Middle frontal gyrus (tissue), 1 donor: ENCODE results near the gene SLC17A3.

Experiments
- DNase-seq: peaks from one replicate; pipeline ENCODE4 v3.0.0-alpha.2; 2015; ENCODE audit warnings: low spot score; ENCODE audit errors: extremely low spot score

The SLC17A3 gene, protein sequence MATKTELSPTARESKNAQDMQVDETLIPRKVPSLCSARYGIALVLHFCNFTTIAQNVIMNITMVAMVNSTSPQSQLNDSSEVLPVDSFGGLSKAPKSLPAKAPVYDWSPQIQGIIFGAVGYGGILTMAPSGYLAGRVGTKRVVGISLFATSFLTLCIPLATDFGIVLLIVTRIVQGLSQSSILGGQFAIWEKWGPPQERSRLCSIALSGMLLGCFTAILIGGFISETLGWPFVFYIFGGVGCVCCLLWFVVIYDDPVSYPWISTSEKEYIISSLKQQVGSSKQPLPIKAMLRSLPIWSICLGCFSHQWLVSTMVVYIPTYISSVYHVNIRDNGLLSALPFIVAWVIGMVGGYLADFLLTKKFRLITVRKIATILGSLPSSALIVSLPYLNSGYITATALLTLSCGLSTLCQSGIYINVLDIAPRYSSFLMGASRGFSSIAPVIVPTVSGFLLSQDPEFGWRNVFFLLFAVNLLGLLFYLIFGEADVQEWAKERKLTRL

DNA sequence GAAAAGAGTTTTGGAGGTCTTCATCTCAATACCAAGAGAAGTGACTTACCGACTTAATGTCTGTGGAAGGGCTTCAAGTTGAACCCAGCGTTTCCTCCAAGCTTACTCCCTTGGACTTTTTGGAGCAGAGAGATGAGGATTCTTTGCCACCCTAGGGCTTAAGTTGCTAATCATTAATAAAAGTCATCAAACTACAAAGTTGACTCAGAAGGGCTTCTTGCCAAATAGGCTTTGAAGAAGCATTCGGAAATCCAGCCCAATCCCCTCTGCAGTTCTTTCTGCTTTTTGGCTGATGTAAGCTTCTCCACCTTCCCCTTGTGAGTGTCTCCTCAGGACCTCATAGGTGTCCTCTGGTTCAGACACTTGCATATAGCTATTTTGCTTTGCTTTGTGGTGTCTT is at the start of gene SLC17A3:
Gene SLC17A3, minus strand, starts transcription at position 126 of the 400 bp plus-strand sequence. CDS start 5,856 bp downstream, outside the sequence.
- DNase-seq, result no peak

- no peak for DNase-seq
Measured at GRCh38 chr6:25922301-25922700, 48.3 kb upstream of the SLC17A3 start.

- DNase-seq, result no peak
Measured at GRCh38 chr6:25921525-25922203, 47.6 kb upstream of the SLC17A3 start.

DNA sequence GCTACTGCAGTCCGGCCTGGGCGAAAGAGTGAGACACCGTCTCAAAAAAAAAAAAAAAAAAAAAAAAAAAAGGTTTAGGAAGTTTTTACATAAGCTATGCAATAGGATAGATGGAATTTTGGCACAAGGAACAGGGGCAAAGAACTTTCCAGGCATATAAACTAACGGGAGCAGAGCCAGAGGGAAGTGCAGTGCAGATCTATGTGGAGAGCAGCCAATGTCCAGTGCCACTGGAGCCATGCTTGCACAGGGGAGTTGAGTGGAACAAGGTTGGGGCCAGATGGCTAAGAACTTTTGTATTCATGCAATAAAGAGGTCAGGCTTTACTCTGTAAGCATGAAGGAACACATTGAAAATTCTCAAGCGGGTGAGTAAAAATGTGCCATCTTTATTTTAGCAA is 45.6 kb upstream of the SLC17A3 start:
- no peak for DNase-seq

- DNase-seq, result no peak
Measured at GRCh38 chr6:25918083-25918683, 44.1 kb upstream of the SLC17A3 start.

DNA sequence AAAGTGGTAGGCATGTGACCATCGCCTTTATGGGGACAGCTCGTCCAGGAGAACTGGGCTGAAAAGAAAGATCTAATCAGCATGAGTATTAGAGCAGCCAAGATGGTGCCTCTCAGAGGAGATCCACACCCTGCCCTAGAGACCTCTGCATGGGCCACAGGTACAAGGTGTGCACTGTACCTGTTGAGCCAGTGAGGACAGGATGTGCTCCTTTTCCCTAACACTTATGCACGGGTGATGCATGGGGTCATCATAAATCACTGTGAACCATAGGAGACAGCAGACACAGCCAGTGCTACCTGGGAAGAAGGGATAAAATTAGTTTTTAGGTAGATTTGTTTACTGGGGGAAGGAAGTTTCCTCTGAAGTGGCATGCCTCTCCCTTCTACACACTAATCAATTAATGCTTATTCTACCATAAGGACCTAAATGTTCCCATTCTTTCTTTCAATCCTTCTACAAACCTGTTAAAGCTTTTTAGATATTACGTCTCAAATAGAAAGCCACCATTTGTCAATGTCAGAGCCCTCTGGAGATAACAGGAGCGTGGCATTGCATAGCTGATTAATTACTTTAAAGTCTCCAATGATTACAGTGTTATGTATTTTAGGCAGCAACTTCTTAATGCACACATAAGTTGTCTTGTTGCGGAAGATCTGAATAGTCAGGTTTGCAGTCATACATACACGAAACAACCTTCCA is 42.9 kb upstream of the SLC17A3 start:
- no peak for DNase-seq

DNA sequence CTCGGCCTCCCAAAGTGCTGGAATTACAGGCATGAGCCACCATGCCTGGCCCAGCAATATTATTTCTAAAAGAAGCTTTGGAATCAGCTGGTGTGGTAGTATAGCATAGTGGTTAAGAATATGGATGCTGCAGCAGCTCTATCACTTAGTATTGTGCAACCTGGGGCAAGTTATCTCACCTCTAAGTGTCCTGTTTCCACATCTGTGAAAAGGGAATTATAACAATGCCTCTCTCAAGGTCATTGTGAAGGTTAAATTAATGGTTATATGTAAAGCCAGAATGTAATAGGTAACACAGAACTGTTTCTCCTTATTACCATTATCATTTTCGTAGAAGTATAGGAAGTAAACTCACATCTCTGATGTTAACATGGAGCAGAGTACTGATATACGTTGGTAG is 42.3 kb upstream of the SLC17A3 start:
- no peak for DNase-seq

- no peak for DNase-seq
Measured at GRCh38 chr6:25913741-25914140, 39.7 kb upstream of the SLC17A3 start.

DNA sequence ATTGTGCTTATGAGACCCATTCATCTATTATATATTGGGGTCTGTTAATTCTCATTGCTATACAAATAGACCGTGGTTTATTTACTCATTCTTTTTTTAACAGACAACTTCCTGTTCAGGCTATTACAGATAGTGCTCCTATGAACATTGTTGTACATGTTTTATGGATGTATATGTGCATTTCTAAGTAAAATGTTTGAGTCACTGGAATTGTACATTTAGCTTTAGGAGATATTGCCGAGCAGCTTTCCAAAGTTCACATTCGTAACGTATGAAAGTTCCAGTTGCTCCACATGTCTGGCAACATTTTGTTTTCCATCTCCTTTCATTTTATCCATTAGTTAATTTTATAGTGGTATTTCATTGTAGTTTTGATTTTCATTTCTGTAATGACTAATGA is 37.3 kb upstream of the SLC17A3 start:
- no peak for DNase-seq

GRCh38 chr6:25907475-25908014 is 33.5 kb upstream of the SLC17A3 start:
- DNase-seq, result no peak

GRCh38 chr6:25903467-25904099 is 29.5 kb upstream of the SLC17A3 start:
- no peak for DNase-seq

DNA sequence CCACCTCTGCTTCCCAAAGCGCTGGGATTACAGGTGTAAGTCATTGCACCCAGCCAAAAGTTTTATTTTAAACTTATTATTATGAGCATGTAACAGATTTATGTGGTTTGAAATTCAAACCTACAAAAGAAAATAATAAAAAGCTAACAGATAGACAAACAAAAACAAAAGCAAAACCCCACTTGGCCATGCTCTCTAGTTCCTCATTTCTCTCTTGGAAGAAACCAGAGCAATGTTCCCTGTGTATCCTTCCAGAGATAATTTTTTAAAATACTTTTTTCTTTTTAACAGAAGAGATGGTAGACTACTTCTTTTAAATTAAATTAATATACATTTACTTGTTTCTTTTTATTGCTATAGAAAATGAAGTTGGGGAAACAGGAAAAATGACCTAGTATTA is 28.0 kb upstream of the SLC17A3 start:
- DNase-seq, result no peak

DNA sequence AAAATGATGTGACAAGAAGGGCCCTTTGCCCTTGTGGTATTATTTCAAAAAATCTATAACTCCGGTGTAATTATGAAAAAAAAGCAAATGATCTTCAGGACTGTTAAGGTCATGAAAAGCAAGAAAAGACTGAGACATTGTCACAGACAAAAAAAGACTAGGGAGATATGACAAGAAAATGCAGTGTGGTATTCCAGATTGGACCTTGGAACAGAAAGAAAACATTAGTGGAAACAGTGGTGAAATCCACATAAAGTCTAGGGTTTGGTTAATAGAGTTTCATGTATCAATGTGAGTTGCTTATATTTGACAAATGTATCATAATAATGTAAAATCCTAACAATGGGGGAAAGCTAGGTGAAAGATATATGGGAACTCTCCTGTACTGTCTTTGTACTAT is 26.8 kb upstream of the SLC17A3 start:
- no peak for DNase-seq

- DNase-seq, result no peak
Measured at GRCh38 chr6:25899580-25900408, 25.8 kb upstream of the SLC17A3 start.

DNA sequence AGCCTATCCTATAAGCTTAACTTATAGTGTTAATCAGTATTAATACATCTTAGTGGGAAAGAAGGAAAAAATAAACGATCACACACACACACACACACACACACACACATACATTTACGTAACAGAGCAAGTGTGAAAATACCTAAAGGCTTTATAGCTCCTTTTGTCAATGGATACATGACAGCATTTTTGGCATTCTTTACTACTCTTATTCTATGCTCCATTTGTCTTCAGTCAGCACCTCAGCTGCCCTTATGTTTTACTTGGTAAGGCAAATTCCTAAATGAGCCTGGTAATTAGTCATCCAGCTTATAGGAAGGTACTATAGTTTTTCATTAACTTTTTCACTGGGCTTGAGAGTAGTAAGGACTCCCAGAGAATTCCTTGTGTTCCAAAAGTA is 25.1 kb upstream of the SLC17A3 start:
- DNase-seq, result no peak

GRCh38 chr6:25898289-25898977 is 24.4 kb upstream of the SLC17A3 start:
- no peak for DNase-seq

DNA sequence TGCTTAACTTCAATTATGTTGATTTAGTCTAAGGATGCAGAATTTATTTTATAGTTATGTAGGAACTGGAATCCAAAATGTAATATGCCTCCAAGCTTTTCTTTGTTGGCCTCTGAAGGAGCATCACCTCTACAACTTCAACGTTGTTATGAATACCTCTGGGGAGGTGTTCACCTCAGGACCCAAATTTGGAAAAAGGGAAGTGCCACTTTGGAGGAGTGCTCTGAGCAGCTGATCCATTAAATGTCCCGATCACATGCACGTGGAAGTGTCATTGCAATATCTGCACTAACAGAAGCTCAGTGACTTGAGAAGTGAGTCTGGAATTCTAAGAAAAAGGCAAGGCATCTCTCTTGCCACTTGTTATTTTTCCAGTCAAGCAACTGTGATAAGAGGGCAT is 22.2 kb upstream of the SLC17A3 start:
- no peak for DNase-seq

DNA sequence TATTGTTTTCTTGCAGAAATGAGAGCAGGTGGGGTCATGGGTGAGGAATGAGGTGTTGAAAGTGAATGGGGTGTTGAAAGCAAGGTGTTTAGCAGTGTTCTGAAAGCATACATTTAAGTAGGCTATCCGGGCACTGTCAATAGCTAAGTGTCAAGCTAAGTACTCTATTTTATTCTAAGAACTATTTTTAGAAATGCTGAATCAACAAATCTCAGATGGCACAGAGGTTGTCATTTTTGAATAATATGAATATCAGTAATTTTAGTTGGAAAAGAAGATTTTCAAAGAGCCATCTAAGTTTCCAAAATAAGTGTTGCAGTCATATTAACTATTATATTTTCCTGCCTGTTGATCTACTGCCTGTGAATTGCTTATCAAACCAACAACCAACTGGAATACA is 21.7 kb upstream of the SLC17A3 start:
- no peak for DNase-seq

GRCh38 chr6:25893778-25894177 is 19.7 kb upstream of the SLC17A3 start:
- DNase-seq, result no peak
